WTC11 (cell line): ENCODE measurements around the gene NHERF2. TPM values are rescaled to one million over a fixed set of nuclear protein-coding genes. Genes with fewer than 3 reads are reported as not detected.

ENCODE experiments used
- ATAC-seq: fragments of 200-7000 bp; cut with Tn5 transposase; 2 replicates; pipeline ENCODE4 v1.10.0; 2021; ENCODE audit warnings: mild to moderate bottlenecking, moderate library complexity
- CTCF ChIA-PET: fragments of 300-600 bp; sonication (Branson Sonifier 250); formaldehyde crosslinking; loops from one replicate; lab custom pipeline; 2021; ENCODE audit warnings: antibody characterized with exemption; lab: Charles Lee
- POLR2A ChIA-PET: fragments of 350-600 bp; sonication (Branson Sonifier 250); formaldehyde crosslinking; loops from one replicate; lab custom pipeline; 2021; ENCODE audit warnings: antibody characterized with exemption; lab: Charles Lee
- DNase-seq: peaks from one replicate; pipeline ENCODE4 v3.0.0; 2021; ENCODE audit warnings: low spot score
- H3K27ac Mint-ChIP-seq: 2 replicates; pipeline ENCODE4 v1.8.0; 2021; ENCODE audit warnings: mixed read lengths
- H3K27me3 Mint-ChIP-seq: 2 replicates; pipeline ENCODE4 v1.8.0; 2021; ENCODE audit warnings: low read depth, mild to moderate bottlenecking, moderate library complexity, mixed read lengths
- H3K36me3 Mint-ChIP-seq: 2 replicates; pipeline ENCODE4 v1.8.0; 2021; ENCODE audit warnings: mixed read lengths
- H3K4me1 Mint-ChIP-seq: 2 replicates; pipeline ENCODE4 v1.8.0; 2022; ENCODE audit warnings: mixed read lengths
- H3K4me3 Mint-ChIP-seq: 2 replicates; pipeline ENCODE4 v1.8.0; 2021; ENCODE audit warnings: mild to moderate bottlenecking, moderate library complexity, mixed read lengths
- H3K9me3 Mint-ChIP-seq: 2 replicates; pipeline ENCODE4 v1.8.0; 2021; ENCODE audit warnings: mixed read lengths
- HMGA2 ChIP-seq: fragments of 250-450 bp; sonication (Bioruptor Pico); IDR thresholded peaks from 2 replicates; pipeline ENCODE4 v1.4.0; 2021; ENCODE audit warnings: mild to moderate bottlenecking, moderate library complexity
- KAT7 ChIP-seq: sonication (generic); formaldehyde crosslinking; IDR thresholded peaks from 2 replicates; pipeline ENCODE4 v1.8.1; 2023; ENCODE audit warnings: missing genetic modification reagents, mild to moderate bottlenecking, borderline replicate concordance
- MYBL2 ChIP-seq: sonication (generic); formaldehyde crosslinking; IDR thresholded peaks from 2 replicates; pipeline ENCODE4 v1.8.1; 2023; ENCODE audit warnings: mild to moderate bottlenecking, moderate library complexity, missing genetic modification reagents
- NFATC4 ChIP-seq: fragments of 250-450 bp; sonication (Bioruptor Pico); IDR thresholded peaks from 2 replicates; pipeline ENCODE4 v1.9.0; 2021; ENCODE audit warnings: mild to moderate bottlenecking
- OVOL2 ChIP-seq: fragments of 250-450 bp; sonication (Bioruptor Pico); IDR thresholded peaks from 2 replicates; pipeline ENCODE4 v1.9.0; 2021; ENCODE audit warnings: mild to moderate bottlenecking, borderline replicate concordance
- TCF7 ChIP-seq: sonication (generic); formaldehyde crosslinking; IDR thresholded peaks from 2 replicates; pipeline ENCODE4 v1.8.0; 2022; ENCODE audit warnings: mild to moderate bottlenecking, low read depth, missing genetic modification reagents, moderate library complexity
- TEAD1 ChIP-seq: sonication (generic); formaldehyde crosslinking; IDR thresholded peaks from 2 replicates; pipeline ENCODE4 v1.8.0; 2022; ENCODE audit warnings: mild to moderate bottlenecking, missing genetic modification reagents
- ZNF219 ChIP-seq: sonication (generic); formaldehyde crosslinking; IDR thresholded peaks from 2 replicates; pipeline ENCODE4 v1.8.0; 2023; ENCODE audit warnings: missing genetic modification reagents, mild to moderate bottlenecking, borderline replicate concordance
- ZNF317 ChIP-seq: sonication (generic); formaldehyde crosslinking; IDR thresholded peaks from 2 replicates; pipeline ENCODE4 v1.8.1; 2023; ENCODE audit warnings: low read depth, mild to moderate bottlenecking, moderate library complexity, missing genetic modification reagents, borderline replicate concordance
- ZNF512 ChIP-seq: sonication (generic); formaldehyde crosslinking; IDR thresholded peaks from 2 replicates; pipeline ENCODE4 v1.8.1; 2022; ENCODE audit warnings: missing genetic modification reagents, borderline replicate concordance
- total RNA-seq: library from RNA; stranded (reverse); gene quantifications from 3 replicates; pipeline ENCODE4 v1.2.3, GENCODE V29; 2021
- TF ChIP-seq, protein P1 (sequence below): fragments of 250-450 bp; sonication (Bioruptor Pico); IDR thresholded peaks from 2 replicates; pipeline ENCODE4 v1.9.0; 2021; ENCODE audit warnings: mild to moderate bottlenecking
- TF ChIP-seq, protein P2 (sequence below): sonication (generic); formaldehyde crosslinking; IDR thresholded peaks from 2 replicates; pipeline ENCODE4 v1.8.1; 2023; ENCODE audit warnings: mild to moderate bottlenecking, missing genetic modification reagents, moderate library complexity
- TF ChIP-seq, protein P3 (sequence below): sonication (generic); formaldehyde crosslinking; conservative IDR thresholded peaks from 2 replicates; pipeline ENCODE4 v1.8.1; 2022; ENCODE audit warnings: mild to moderate bottlenecking, missing genetic modification reagents

Gene NHERF2
- total RNA-seq, 1 experiment from 2014 or later = 31.1 TPM

DNA sequence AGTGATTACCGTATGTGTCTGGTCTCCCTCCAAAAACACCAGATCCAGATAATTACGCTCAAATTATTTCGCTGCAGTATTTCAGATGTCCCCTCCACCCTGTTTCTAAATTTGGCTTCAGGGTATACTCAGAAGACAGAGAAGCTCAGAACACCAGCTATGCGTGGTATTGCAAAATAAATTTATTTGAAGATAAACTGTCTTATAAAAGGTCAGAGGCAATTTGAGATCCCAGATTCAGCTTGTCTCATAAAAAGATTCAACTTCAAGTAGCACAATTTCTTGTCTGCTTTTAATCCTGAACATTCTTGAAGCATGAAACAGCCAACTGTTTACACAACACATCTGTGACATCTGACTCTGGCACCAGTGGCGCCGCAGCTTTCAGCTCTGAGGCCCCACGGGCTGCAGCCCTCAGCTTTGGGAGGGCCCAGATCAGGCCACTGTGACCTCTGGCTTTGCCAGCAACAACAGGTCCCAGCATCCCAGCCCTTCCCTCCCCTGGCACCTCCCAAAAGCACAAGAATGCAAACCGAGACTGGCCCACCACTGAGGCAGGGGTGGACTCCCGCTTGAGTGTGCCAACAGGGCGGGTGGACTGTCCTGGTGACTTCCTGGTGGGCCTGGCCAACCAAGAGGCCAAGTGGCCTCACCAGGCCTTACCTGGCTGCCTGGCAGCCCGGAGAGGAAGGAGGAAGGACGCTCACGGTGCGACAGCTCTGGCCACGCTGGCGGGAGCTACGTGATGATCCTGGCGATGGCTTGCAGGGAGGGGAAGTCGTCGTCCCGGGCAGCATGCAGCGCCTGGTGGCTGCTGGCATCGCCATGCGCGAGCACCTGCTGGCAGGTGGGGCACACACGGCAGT lies 29.0 kb upstream of the NHERF2 start:
- no peak overlapping the region for H3K4me3 Mint-ChIP-seq
- H3K4me1 Mint-ChIP-seq = 0 out of 2 replicates have a peak, but pooled peaks cover 3% of the 10 kb centered on the region
- H3K27me3 Mint-ChIP-seq = no peaks in the 10 kb centered on the region; the same call in 1 of the 2 replicates

DNA sequence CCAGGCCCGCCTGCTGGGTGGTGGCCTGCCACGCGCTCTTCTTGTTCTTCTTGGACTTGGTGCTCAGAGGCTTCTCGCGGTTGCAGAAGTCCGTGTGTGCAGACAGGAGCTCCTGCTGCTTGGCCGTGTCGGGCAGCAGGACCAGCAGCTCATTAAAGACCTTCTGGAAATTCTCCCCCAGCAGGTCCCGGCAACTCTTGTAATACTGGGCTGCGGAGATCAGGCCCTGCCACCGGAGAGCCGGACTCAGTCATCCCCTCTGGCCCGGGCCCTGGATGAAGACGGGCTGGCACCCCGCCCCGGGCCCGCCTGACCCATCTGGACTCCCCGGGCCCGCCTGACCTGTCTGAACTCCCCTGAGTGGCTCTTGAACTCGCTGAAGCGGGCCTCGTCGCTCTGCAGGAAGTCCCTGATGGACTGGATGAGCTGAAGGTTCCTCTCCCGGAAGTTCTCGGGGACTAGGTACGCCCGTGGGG lies 28.3 kb upstream of the NHERF2 start:
- ATAC-seq (no peak), DNase-seq (no peak)
- Mint-ChIP-seq H3K27ac (no peak overlapping the region; the same call in 1 of the 2 replicates), H3K9me3 (no peaks in the 10 kb centered on the region), H3K4me1 (0 out of 2 replicates have a peak, but pooled peaks cover 1% of the 10 kb centered on the region), H3K4me3 (no peak overlapping the region), H3K36me3 (peaks cover 24% of the 10 kb centered on the region), H3K27me3 (no peaks in the 10 kb centered on the region; the same call in 1 of the 2 replicates)
- POLR2A ChIA-PET = no interaction called here
- CTCF ChIA-PET = interaction anchor here (0.5 to 0.7 kb wide), 2 partner anchors 18 to 140 kb away, joined by 3 read pairs; no protein-coding TSS in a partner anchor
- no peak for TF ChIP-seq KAT7
- TF ChIP-seq HMGA2 (CRISPR knock-in tag) = no peak
- TF ChIP-seq ZNF219 (CRISPR knock-in tag) = no peak
- no peak for TF ChIP-seq NFATC4 (CRISPR knock-in tag)
- no peak for TF ChIP-seq OVOL2
- no peak for TF ChIP-seq ZNF317 (CRISPR knock-in tag)

More for the DNA sequence above, 29.0 kb upstream of the NHERF2 start:
- ATAC-seq (no peak), DNase-seq (no peak)
- ChIA-PET CTCF (interaction anchor here (0.7 to 2.7 kb wide), 3 partner anchors 19 to 143 kb away, joined by 3 to 9 read pairs (median 4); no protein-coding TSS in a partner anchor), POLR2A (interaction anchor here (0.6 to 1.2 kb wide), 2 partner anchors 33 to 46 kb away, joined by 3 to 4 read pairs; partner anchors contain the start of gene RPS2)
- no peaks in the 10 kb centered on the region for H3K9me3 Mint-ChIP-seq
- H3K36me3 Mint-ChIP-seq = peaks cover 24% of the 10 kb centered on the region
- TF ChIP-seq TEAD1 = no peak
- TF ChIP-seq, protein P1, sequence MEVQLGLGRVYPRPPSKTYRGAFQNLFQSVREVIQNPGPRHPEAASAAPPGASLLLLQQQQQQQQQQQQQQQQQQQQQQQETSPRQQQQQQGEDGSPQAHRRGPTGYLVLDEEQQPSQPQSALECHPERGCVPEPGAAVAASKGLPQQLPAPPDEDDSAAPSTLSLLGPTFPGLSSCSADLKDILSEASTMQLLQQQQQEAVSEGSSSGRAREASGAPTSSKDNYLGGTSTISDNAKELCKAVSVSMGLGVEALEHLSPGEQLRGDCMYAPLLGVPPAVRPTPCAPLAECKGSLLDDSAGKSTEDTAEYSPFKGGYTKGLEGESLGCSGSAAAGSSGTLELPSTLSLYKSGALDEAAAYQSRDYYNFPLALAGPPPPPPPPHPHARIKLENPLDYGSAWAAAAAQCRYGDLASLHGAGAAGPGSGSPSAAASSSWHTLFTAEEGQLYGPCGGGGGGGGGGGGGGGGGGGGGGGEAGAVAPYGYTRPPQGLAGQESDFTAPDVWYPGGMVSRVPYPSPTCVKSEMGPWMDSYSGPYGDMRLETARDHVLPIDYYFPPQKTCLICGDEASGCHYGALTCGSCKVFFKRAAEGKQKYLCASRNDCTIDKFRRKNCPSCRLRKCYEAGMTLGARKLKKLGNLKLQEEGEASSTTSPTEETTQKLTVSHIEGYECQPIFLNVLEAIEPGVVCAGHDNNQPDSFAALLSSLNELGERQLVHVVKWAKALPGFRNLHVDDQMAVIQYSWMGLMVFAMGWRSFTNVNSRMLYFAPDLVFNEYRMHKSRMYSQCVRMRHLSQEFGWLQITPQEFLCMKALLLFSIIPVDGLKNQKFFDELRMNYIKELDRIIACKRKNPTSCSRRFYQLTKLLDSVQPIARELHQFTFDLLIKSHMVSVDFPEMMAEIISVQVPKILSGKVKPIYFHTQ (CRISPR knock-in tag) = no peak
- TF ChIP-seq, protein P2, sequence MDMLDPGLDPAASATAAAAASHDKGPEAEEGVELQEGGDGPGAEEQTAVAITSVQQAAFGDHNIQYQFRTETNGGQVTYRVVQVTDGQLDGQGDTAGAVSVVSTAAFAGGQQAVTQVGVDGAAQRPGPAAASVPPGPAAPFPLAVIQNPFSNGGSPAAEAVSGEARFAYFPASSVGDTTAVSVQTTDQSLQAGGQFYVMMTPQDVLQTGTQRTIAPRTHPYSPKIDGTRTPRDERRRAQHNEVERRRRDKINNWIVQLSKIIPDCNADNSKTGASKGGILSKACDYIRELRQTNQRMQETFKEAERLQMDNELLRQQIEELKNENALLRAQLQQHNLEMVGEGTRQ (CRISPR knock-in tag) = no peak
- no peak for TF ChIP-seq TCF7 (CRISPR knock-in tag)
- no peak for TF ChIP-seq ZNF512 (CRISPR knock-in tag)
- no peak for TF ChIP-seq MYBL2 (CRISPR knock-in tag)
- TF ChIP-seq, protein P3, sequence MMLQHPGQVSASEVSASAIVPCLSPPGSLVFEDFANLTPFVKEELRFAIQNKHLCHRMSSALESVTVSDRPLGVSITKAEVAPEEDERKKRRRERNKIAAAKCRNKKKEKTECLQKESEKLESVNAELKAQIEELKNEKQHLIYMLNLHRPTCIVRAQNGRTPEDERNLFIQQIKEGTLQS = no peak
- TF ChIP-seq, all 79 proteins: peak for 0
- H3K27ac Mint-ChIP-seq = no peak overlapping the region
